HL-60 (cell line): Measurements from ENCODE around the gene PTPRJ.

Source experiments
- DNase-seq, 2 experiments: peaks; one replicate each; pipeline ENCODE4 v3.0.0-alpha.2; 2010 to 2020; ENCODE audit warnings: low read depth in 1 of 2, low spot score in 1 of 2
- H3K27ac ChIP-seq: fragments of 250-450 bp; sonication (Bioruptor Pico); replicated peaks from 2 replicates; pipeline ENCODE4 v1.5.1; 2020; ENCODE audit warnings: mild to moderate bottlenecking, moderate library complexity
- H3K27me3 ChIP-seq: fragments of 250-450 bp; sonication (Bioruptor Pico); 2 replicates; pipeline ENCODE4 v1.5.1; 2021; ENCODE audit warnings: mild to moderate bottlenecking, moderate library complexity; ENCODE audit not compliant: insufficient read depth, poor library complexity, severe bottlenecking
- H3K4me3 ChIP-seq: replicated peaks from 2 replicates; pipeline ENCODE4 v1.5.1; 2011; ENCODE audit warnings: mild to moderate bottlenecking, control low read depth, low read length; ENCODE audit not compliant: insufficient read depth
- GABPA ChIP-seq: IDR thresholded peaks from 2 replicates; pipeline ENCODE4 v1.6.1; 2012; ENCODE audit warnings: low read depth
- POLR2AphosphoS5 ChIP-seq: IDR thresholded peaks from 2 replicates; pipeline ENCODE4 v1.6.1; 2012; ENCODE audit warnings: low read depth
- SPI1 ChIP-seq: IDR thresholded peaks from 2 replicates; pipeline ENCODE4 v1.6.1; 2012; ENCODE audit warnings: low read depth, mild to moderate bottlenecking, borderline replicate concordance
- TF ChIP-seq, protein P1 (sequence below): IDR thresholded peaks from one replicate; pipeline ENCODE4 v1.5.1; 2011; ENCODE audit warnings: low read length, control low read depth, inconsistent platforms; ENCODE audit not compliant: insufficient read depth
- TF ChIP-seq, protein P2 (sequence below): IDR thresholded peaks from 2 replicates; pipeline ENCODE4 v1.6.1; 2012; ENCODE audit warnings: low read depth; ENCODE audit not compliant: insufficient replicate concordance

The PTPRJ gene

DNA sequence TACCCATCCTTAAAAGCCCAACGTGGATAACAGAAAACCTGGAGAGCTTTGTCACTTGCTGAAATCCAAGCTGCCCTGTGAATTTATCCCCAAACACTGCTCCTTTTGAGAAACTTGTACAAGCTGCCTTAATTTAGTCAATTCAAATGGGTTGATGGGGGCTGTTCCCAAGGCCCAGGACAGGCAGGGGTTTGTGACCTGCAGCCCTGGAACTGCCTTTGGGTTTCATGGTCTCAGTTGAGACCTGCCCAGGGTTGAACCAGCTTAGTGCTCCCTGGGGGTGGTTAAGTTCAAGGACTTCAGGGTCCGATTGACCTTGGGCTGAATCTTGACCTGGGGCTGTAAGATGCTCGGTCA is 124.2 kb downstream of the PTPRJ start:
- DNase-seq: no peak
- TF ChIP-seq GABPA: no peak
- TF ChIP-seq, protein P1, sequence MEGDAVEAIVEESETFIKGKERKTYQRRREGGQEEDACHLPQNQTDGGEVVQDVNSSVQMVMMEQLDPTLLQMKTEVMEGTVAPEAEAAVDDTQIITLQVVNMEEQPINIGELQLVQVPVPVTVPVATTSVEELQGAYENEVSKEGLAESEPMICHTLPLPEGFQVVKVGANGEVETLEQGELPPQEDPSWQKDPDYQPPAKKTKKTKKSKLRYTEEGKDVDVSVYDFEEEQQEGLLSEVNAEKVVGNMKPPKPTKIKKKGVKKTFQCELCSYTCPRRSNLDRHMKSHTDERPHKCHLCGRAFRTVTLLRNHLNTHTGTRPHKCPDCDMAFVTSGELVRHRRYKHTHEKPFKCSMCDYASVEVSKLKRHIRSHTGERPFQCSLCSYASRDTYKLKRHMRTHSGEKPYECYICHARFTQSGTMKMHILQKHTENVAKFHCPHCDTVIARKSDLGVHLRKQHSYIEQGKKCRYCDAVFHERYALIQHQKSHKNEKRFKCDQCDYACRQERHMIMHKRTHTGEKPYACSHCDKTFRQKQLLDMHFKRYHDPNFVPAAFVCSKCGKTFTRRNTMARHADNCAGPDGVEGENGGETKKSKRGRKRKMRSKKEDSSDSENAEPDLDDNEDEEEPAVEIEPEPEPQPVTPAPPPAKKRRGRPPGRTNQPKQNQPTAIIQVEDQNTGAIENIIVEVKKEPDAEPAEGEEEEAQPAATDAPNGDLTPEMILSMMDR: no peak
- no peak for TF ChIP-seq SPI1
- TF ChIP-seq POLR2AphosphoS5: no peak
- TF ChIP-seq, protein P2, sequence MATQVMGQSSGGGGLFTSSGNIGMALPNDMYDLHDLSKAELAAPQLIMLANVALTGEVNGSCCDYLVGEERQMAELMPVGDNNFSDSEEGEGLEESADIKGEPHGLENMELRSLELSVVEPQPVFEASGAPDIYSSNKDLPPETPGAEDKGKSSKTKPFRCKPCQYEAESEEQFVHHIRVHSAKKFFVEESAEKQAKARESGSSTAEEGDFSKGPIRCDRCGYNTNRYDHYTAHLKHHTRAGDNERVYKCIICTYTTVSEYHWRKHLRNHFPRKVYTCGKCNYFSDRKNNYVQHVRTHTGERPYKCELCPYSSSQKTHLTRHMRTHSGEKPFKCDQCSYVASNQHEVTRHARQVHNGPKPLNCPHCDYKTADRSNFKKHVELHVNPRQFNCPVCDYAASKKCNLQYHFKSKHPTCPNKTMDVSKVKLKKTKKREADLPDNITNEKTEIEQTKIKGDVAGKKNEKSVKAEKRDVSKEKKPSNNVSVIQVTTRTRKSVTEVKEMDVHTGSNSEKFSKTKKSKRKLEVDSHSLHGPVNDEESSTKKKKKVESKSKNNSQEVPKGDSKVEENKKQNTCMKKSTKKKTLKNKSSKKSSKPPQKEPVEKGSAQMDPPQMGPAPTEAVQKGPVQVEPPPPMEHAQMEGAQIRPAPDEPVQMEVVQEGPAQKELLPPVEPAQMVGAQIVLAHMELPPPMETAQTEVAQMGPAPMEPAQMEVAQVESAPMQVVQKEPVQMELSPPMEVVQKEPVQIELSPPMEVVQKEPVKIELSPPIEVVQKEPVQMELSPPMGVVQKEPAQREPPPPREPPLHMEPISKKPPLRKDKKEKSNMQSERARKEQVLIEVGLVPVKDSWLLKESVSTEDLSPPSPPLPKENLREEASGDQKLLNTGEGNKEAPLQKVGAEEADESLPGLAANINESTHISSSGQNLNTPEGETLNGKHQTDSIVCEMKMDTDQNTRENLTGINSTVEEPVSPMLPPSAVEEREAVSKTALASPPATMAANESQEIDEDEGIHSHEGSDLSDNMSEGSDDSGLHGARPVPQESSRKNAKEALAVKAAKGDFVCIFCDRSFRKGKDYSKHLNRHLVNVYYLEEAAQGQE: no peak
- no peaks in the 10 kb centered on the region for H3K27me3 ChIP-seq
- H3K27ac ChIP-seq: no peak overlapping the region
- no peak overlapping the region for H3K4me3 ChIP-seq

DNA sequence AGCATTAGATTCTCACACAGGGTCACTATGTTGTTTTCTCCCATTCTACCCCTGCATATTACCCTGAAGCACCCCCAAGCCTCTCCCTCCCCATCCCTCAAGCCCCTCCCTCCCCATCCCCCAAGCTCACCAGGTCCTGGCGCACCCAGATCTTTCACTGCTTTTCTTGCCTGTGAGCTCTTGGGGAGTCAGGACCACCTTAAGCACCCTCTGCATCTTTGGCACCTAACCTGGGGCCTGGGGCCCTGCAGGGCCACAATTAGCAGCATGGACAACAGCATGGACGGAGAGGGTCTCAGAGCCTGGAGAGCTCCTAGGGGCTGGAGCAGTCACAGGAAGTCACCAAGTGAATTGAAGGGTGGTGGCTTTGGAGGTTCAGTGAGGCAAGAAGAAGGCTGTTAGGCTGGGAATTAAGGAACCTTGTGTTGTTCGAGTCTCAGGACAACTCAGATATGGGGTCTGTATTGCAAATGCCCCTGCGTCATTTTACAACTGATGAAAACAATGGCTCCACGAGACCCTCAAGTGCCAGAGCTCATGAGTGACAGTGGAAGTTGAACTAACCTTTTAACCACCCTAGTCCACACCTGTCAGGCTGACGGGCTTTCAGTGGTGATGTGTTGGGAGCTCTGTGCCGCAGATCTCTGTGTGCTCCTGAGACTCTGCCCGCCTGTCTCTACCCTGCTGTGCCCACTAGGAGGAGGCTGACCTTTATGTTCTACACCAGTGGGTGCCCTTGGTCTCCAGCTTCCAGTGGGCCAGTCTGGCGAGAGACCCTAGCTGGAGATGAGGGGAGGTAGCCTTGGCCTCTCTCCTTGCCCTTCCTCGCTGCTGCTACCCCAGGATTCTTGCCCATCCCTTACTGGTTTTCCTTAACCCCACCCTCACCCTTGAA is 125.0 kb downstream of the PTPRJ start:
- no peak overlapping the region for H3K27ac ChIP-seq
- no peak overlapping the region for H3K4me3 ChIP-seq
- H3K27me3 ChIP-seq: no peaks in the 10 kb centered on the region
- no peak for TF ChIP-seq SPI1
- TF ChIP-seq, protein P2: no peak
- TF ChIP-seq GABPA: no peak
- TF ChIP-seq, protein P1: no peak
- no peak for TF ChIP-seq POLR2AphosphoS5
- no peak for DNase-seq

DNA sequence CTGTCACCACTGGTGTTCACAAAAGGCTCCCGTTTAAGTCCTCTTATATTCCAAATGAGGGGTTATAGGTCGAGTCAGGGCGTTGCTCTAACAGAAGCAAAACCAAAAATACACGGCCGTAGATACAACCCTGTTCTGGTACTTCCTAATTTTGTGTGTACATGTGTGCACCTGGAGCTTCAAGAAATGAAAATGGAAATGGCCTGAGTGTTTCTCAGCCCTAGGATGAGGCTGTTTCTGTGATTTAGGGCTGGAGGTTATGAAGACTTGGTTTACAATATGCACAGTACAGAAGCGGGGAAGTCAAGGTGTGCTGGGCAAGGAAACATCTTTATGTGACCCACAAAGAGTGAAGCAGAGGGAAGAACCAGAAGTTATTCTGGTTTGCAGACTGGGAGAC is 125.8 kb downstream of the PTPRJ start:
- H3K27ac ChIP-seq: no peak overlapping the region
- H3K4me3 ChIP-seq: no peak overlapping the region
- DNase-seq: no peak
- no peaks in the 10 kb centered on the region for H3K27me3 ChIP-seq
- no peak for TF ChIP-seq POLR2AphosphoS5
- no peak for TF ChIP-seq SPI1
- TF ChIP-seq, protein P2: no peak
- TF ChIP-seq, protein P1: no peak
- TF ChIP-seq GABPA: no peak
